DMS153 (cell line): ENCODE measurements around the gene MAP2.
A peak's percentile ranks its signal among the peaks of the same experiment; 100 is the strongest.

ENCODE experiments used
- DNase-seq: peaks from one replicate; lab custom pipeline; 2025; lab: John Stamatoyannopoulos, UW

MAP2 gene

GRCh38 chr2:209533391-209533790, 109.5 kb downstream of the MAP2 start:
- DNase-seq: no peak

DNA sequence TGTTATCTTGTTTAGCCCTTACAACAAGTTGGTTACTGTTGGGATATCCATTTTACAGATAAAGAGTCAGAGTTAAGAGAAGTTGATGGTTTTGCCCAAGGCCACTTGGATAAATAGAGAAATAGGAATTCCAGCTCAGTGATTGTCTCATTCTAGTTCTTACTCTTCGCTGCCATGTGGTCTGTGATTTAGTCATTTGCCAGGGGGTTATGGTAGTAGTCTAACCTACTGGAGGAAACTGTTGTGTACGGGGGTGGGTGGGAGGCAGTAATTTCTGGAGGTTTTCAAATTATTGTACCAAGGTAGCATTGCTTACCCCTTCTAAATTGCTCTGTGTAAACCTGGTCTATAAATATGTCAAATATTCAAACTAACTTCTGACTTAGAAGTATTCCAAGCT, 110.4 kb downstream of the MAP2 start:
- no peak for DNase-seq

DNA sequence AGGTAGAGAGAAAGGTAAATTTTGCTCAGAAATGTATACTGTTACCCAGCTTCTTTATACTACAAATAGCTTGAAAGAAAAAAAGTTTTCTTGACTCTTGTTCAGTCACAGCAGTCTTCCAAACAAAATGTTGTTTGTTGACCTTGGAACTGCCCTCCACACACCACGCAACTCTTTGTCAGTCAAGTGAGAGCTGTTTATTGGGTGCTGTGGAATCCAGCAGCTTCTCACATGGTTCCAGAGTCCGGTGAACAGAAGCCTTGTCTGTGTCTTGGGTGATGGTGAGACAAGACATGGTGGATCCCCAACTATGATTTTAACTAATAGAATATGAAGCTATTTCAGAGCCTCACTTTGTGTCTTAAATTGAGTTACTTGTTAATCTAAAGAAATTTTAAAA, 112.5 kb downstream of the MAP2 start:
- DNase-seq: no peak

DNA sequence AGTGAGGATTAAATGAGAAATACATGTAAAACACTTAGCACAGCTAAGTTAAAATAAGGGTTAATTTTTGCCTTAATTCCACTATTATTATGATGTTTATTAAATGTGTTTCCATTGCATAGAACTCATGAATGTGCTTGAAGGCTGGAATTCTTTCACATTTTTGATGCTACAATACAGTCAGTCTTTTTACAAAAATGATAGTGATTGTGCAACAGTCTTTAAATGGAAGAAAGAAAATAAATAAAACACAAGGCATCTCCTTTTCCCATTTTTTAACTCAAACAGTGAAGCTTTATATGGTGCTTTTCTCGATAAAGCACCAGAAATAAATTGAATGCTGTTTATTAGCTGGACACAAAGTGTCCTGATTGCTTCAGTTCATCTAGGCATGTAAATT, 123.9 kb downstream of the MAP2 start:
- no peak for DNase-seq

DNA sequence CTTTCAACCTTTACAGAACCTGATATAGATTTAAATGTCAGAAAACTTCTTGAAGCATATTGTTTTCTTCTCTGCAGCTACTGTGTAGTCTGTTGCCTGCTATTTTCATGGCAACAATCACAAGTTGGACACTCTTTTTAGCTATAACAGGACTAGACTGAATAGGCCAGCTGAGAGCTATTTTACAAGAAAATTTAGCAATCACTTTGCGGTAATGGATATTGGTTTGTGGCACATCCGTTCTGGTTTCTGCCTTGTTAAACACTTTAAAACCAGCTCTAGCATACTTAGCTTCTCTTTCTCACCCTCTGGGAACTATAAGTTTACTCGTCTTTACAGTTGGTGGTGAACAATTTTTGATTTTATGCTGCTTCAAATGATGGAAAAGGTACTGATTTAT, 125.7 kb downstream of the MAP2 start:
- no peak for DNase-seq

DNA sequence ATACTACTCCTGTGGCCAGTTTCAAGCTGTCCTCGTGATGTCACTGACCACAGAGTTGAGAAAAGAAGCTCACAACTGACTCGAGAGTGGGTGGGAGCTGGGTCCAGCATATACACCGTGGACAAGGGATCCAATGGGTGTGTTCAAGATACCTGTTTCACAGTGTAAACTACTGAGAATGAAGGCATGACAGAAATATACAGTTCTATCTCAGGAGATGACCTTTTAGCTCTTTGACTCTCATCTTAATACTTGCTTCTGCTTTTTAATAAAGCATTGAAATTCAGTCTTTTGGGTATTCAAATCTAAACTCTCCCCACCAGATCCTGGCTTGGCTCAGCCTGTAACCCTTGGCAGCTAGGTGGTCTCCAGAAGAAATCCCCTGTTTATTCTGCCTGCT, 130.1 kb downstream of the MAP2 start:
- no peak for DNase-seq

DNA sequence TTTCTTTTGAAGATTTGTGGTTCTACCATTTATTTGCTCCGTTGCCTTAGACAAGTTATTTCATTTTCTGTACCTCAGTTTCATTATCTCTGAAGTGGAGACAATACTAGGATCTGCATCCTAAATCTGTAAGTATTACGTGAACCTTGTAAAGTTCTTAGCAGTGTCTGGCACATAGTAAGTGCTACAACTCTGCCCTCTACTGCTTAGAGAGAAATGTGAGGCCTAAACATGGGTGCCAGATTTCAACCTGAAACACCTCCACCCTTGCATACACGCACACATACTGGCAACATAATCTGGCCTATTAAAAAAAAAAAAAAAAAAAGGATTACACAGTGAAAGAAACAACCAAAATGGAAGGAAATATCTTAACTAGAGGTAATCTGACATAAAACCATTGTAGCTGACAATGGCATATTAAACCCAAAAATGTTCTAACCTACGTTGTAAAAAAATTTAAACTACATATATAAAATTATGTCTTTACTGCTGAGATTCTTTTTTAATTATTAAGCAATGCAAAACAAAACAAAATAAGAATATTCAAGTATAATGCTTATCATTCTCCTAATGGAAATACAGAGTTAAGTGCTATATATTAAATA, 132.6 kb downstream of the MAP2 start:
- DNase-seq: peak; percentile 20

DNA sequence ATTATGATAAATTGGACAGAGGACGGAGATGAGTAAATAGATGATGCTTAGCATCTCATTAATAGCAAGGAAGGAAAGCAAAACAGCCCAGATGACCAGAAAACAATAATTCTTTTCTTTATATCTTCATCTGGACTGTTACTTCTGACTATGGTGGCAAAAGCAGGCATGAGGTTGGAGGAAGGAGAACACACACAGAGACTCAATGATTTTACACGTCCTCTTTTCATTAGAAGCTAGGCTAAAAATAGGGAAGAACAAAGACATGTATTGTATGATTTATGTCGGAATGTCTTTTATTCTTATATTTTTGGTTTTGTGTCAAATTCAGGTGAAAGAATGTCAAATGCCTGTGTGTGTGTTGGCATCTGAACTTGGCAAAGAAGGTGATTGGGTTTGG, 137.1 kb downstream of the MAP2 start:
- no peak for DNase-seq

GRCh38 chr2:209563453-209563852, 139.6 kb downstream of the MAP2 start:
- no peak for DNase-seq

- DNase-seq: no peak
Observed at GRCh38 chr2:209564816-209565215, 141.0 kb downstream of the MAP2 start.

DNA sequence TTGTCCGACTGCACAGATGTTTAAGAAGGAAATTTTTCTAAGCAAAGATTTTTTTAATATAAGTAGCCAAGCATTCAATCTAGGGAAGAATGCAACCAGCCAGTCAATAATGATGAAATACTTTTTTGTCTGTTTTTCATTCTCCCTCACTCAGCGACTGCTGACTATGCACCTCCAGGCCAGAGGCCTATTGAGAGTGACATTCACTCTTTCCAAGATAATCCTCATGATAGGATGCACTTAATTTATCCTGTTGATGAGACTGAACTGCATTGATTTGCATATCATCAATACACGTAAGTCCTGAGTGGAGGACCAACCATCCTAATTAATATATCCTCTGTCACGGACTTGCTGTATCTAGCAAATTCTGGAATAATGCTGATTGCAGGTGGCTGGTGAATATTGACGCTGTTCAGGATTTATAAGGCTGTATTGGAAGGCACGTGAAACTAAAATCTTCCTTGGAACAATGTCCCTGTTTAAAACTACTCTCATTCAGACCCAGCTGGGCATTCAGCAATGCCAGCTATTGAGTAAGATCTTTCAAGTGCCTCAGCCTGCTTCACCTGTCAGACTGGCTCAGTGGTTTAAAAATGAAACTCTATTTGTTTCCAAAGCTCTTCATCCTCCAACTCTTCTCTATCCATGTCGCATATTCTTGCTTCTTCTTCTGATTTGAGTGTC, 142.2 kb downstream of the MAP2 start:
- no peak for DNase-seq

GRCh38 chr2:209570194-209570593, 146.3 kb downstream of the MAP2 start:
- DNase-seq: no peak

DNA sequence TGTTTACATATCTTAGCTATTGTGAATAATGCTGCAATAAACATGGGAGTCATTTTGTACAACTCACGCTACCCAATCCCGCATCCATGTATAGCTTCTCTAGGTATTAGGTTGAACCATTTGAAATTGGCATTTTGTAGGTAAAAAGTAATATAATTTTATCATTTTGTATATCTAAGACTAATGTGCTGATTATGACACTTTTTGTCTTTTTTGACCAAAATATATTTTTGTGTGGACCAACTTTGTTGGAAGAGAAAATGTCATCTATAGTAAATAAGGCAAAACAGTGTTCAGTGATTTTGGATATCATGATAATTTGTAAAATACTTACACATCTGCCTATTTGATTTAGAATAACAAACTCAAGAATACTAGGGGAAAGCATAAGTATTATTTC, 150.7 kb downstream of the MAP2 start:
- DNase-seq: no peak

- DNase-seq: no peak
Observed at GRCh38 chr2:209577376-209578357, 153.8 kb downstream of the MAP2 start.

DNA sequence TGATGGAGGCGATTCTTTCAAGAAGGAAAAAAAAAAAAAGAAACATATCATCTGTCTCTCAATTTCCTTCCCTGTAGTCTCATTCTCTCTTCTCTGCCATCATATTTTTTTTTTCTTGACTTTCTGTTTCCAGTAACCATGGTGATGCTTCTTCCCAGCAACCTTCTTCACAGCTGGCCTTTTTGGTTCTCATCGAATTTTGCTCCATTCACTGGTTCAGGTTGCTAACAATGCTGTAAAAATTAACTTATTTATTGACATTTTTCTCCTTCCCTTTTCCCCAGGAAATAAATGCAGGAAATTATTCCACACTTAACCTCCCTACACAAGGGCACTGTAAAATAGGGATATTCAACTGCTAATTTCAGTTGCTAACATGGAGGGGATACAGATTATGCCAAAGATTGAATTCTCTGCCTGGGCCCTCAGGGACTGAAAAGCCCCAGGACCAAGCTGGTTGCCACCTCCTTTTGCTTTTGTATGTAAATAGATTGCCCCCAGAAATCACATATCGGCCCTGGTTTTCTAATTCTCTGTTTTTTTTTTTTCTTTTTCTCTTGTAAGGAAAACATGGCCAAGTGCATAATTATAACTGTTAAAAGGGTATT, 154.7 kb downstream of the MAP2 start:
- no peak for DNase-seq

DNA sequence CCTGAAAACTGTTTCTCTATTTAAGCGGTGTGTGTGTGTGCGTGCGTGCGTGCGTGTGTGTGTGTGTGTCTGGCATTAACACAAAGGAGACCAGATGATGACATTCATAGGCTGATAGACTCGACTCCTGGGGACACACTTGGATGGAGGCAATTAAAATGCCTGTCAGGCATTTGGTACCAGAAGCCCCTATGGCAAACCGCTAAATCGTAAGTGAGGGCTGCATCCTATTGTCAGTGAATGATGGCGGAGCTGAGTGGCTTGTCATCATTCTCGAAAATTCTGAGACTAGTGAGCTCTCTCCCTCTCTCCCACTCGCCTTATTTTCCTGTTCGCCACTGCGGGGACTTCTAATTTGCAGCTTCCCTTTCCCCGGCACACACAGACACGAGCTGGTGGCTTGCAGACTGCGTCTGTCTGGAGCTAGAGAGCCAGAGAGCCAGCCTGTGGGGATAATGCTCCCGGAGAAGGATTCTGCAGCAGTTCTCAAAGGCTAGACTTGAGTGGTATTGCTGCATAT, 155.4 kb downstream of the MAP2 start:
- peak; percentile 49 for DNase-seq

DNA sequence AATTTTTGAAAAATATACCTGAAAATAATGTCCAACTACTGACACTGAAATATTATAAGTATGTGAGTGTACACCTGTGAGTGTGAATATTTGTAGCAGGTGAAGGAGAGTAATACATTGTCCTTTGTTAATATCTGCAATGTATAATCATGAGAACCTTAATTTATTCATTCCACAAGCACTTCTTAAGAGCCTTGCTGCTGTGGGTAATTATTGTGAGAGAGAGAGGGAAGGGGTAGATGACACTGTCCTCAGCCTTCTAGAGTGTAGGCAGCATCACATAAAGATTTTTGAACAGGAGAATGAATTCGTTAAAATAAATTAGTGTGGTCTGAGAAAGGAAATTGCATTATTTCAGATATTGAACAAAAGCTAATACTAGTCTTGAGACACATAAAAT, 157.2 kb downstream of the MAP2 start:
- DNase-seq: no peak

- DNase-seq: no peak
Observed at GRCh38 chr2:209582281-209582680, 158.4 kb downstream of the MAP2 start.

DNA sequence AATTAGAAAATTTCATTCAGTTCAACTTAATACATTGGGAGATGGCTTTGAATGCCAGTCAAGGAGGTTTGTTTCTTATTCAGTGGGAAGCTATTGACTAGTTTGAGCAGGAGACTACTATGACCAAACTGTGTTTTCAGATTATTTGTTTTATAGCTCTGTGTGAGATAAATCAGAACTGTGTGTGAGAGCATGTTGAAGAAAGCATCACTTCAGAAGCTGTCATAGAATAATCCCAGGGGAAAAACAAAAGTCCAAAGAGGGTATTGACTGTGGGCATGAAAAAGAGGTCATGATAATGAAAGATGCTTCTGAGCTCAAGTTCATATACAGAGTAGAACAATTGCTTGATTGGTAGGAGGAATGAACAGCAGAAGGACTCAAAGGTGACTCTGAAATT, 160.6 kb downstream of the MAP2 start:
- DNase-seq: no peak

DNA sequence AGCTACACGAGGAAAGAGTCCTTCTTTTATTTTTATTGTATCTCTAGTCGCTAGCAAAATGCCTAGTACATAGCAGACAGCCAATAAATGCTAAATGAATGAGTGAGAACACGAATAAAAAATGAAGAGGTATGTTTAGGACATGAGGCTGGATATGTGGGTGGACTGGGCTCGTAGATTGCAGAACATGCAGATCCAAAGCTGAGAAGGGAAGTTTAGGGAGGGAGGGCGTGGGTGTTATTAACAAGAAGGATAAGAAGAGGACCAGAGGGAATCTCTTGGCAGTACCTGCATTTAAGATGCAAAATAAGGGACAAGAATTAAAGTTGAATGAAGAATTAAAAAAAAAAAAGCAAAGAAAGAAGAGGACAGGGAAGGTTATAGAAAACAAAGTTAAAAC, 161.1 kb downstream of the MAP2 start:
- no peak for DNase-seq

- DNase-seq: no peak
Observed at GRCh38 chr2:209591021-209591420, 167.2 kb downstream of the MAP2 start.

GRCh38 chr2:209592106-209592505, 168.3 kb downstream of the MAP2 start:
- DNase-seq: no peak
